Mesodermal cell (in vitro differentiated cells): Measurements from ENCODE around the gene GID8.
A peak's percentile ranks its signal among the peaks of the same experiment; 100 is the strongest.

Experiments used
- H3K27ac ChIP-seq: 2 replicates; pipeline ENCODE4 v1.7.0; 2013; ENCODE audit warnings: mild to moderate bottlenecking, low read depth, low read length, moderate library complexity; ENCODE audit not compliant: severe bottlenecking
- H3K36me3 ChIP-seq: 2 replicates; pipeline ENCODE4 v1.7.1; 2013; ENCODE audit warnings: mild to moderate bottlenecking, low read length, moderate library complexity; ENCODE audit not compliant: control insufficient read depth, insufficient read depth
- H3K4me1 ChIP-seq: one replicate; pipeline ENCODE4 v1.7.1; 2013; ENCODE audit warnings: mild to moderate bottlenecking, low read length; ENCODE audit not compliant: insufficient read depth, control insufficient read depth, poor library complexity, severe bottlenecking
- H3K4me3 ChIP-seq: 2 replicates; pipeline ENCODE4 v1.7.0; 2013; ENCODE audit warnings: low read length, control low read depth, mild to moderate bottlenecking; ENCODE audit not compliant: insufficient read depth, poor library complexity, severe bottlenecking; ENCODE audit errors: extremely low read depth
- H3K9me3 ChIP-seq: 2 replicates; pipeline ENCODE4 v1.7.1; 2013; ENCODE audit warnings: mild to moderate bottlenecking, low read length, moderate library complexity; ENCODE audit not compliant: control insufficient read depth
- WGBS, 2 experiments: methylation state at CpG; one replicate each; pipeline ENCODE4 v1.1.5; 2013; ENCODE audit warnings: missing lambda C conversion rate in 2 of 2; ENCODE audit not compliant: insufficient coverage in 2 of 2; 5-methylcytosine and 5-hydroxymethylcytosine counted together

The GID8 gene

DNA sequence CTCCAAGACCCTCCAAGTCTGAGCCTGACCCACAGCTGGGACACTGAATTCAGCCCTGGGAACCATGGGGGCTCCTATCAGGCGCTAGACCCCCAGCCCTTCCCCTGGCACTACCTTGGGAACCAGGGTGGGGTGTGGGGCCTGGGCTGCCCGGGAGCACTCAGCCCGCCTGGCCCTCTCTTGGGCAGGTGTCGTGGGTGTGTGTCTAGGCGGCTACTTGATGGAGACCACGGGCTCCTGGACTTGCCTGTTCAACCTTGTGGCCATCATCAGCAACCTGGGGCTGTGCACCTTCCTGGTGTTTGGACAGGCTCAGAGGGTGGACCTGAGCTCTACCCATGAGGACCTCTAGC lies 29.2 kb downstream of the GID8 start:
- H3K9me3 ChIP-seq, result no peaks in the 10 kb centered on the region
- WGBS, 2 experiments, result 89 to 92% methylated on average over 5 to 6 of the region's 6 CpGs
- H3K27ac ChIP-seq, result no peak overlapping the region
- H3K4me3 ChIP-seq, result no peak overlapping the region
- no peaks in the 10 kb centered on the region for H3K4me1 ChIP-seq
- no peaks in the 10 kb centered on the region for H3K36me3 ChIP-seq

DNA sequence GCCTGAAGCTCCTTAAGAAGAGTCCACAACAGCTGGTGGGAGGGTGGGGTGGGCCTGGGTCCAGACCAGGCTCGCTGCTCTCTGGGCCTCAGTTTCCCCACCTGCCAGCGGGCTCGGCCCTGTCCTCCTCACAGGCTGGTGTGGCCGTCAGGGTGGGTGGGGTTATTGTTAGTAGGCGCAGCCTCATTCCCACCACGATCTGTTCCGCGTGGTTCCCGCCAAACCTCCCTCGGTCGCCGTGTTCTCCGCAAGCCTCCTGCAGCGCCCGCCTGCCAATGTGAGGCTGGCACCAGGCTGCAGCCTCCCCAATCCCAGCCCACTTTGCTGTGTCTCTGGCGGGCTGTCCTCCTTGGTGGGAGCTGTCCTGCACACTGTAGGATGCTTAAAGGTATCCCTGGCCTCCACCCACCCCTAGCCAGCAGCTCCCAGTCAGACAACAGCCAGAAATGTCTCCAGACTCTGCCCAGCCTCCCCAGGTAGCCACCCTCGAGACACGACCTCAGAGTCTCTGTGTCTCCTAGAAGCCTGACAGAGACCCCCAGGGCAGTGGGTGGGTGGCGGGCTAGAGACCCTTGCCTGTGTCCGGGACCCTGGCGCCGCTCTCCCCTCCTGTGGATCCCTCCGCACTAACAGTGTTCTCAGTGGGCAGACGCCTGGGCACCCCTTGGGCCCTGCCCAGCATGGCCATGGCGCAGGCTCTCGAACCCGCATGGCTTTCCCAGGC lies 29.8 kb downstream of the GID8 start:
- Histone ChIP-seq H3K36me3 (no peaks in the 10 kb centered on the region), H3K9me3 (no peaks in the 10 kb centered on the region), H3K4me3 (no peak overlapping the region), H3K27ac (no peak overlapping the region), H3K4me1 (no peaks in the 10 kb centered on the region)
- 88 to 91% methylated on average over 23 to 27 of the region's 27 CpGs for WGBS, 2 experiments

- H3K27ac ChIP-seq, result no peak overlapping the region
- H3K4me3 ChIP-seq, result no peak overlapping the region
- H3K9me3 ChIP-seq, result no peaks in the 10 kb centered on the region
- H3K4me1 ChIP-seq, result no peaks in the 10 kb centered on the region
- no peaks in the 10 kb centered on the region for H3K36me3 ChIP-seq
- 76 to 91% methylated on average over 14 to 15 of the region's 21 CpGs for WGBS, 2 experiments
These were observed 30.6 kb downstream of the GID8 start for GRCh38 chr20:62968378-62969178.

GRCh38 chr20:62969179-62969760 lies 31.3 kb downstream of the GID8 start:
- 76 to 78% methylated on average over 14 to 16 of the region's 16 CpGs for WGBS, 2 experiments
- H3K36me3 ChIP-seq, result no peaks in the 10 kb centered on the region
- no peaks in the 10 kb centered on the region for H3K4me1 ChIP-seq

DNA sequence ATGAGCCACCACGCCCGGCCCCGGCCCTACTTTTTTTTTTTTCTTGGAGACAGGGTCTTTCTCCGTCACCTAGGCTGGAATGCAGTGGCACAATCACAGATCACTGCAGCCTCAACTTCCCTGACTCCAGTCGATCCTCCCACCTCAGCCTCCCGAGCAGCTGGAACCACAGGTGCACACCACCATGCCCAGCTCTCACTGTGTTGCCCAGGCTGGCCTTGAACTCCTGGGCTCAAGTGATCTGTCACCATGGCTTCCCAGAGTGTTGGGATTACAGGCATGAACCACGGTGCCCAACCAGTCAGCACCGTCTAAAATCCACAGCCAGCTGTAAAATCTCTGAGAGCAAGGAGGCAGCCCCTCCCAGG lies 32.0 kb downstream of the GID8 start:
- no peaks in the 10 kb centered on the region for H3K36me3 ChIP-seq
- 77 to 88% methylated on average over 5 to 8 of the region's 8 CpGs for WGBS, 2 experiments
- no peak overlapping the region for H3K27ac ChIP-seq
- H3K9me3 ChIP-seq, result no peaks in the 10 kb centered on the region
- no peaks in the 10 kb centered on the region for H3K4me1 ChIP-seq
- no peak overlapping the region for H3K4me3 ChIP-seq

More at GRCh38 chr20:62969179-62969760, 31.3 kb downstream of the GID8 start:
- Histone ChIP-seq H3K9me3 (no peaks in the 10 kb centered on the region), H3K27ac (no peak overlapping the region), H3K4me3 (no peak overlapping the region)

GRCh38 chr20:62970307-62971210 lies 32.6 kb downstream of the GID8 start:
- Histone ChIP-seq H3K9me3 (no peaks in the 10 kb centered on the region), H3K4me3 (no peak overlapping the region), H3K27ac (no peak overlapping the region), H3K4me1 (no peaks in the 10 kb centered on the region), H3K36me3 (no peaks in the 10 kb centered on the region)
- WGBS, 2 experiments, result 77 to 84% methylated on average over 19 to 30 of the region's 33 CpGs

DNA sequence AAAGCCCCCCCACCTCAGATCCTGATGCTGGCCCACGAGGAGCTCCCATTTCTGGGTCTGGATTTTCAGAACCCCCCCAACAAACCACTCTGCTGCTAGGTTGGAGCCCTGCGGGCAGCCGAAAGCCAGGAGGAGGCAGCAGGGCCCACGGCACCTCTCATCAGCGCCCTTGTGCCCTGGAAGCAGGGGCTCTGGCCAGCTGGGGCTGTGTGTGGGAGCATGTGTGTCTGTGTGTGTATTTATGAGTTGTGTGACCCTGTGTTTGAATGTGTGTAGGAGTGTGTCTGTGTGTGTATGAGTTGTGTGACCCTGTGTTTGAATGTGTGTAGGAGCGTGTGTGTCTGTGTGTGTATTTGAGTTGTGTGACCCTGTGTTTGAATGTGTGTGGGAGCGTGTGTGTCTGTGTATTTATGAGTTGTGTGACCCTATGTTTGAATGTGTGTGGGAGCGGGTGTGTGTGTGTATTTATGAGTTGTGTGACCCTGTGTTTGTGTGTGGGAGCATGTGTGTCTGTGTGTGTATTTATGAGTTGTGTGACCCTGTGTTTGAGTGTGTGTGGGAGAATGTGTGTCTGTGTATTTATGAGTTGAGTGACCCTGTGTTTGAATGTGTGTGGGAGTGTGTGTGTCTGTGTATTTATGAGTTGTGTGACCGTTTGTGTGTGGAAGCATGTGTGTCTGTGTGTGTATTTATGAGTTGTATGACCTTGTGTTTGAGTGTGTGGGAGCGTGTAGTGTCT lies 33.4 kb downstream of the GID8 start:
- Histone ChIP-seq H3K36me3 (no peaks in the 10 kb centered on the region), H3K9me3 (no peaks in the 10 kb centered on the region), H3K4me3 (no peak overlapping the region), H3K4me1 (no peaks in the 10 kb centered on the region), H3K27ac (no peak overlapping the region)
- WGBS, 2 experiments, result 72 to 75% methylated on average over 9 to 10 of the region's 10 CpGs

- peak overlapping the region; percentile 8 for H3K4me3 ChIP-seq
- no peaks in the 10 kb centered on the region for H3K4me1 ChIP-seq
- 6 to 7% methylated on average over 31 to 38 of the region's 38 CpGs for WGBS, 2 experiments
- H3K27ac ChIP-seq, result no peak overlapping the region
- H3K36me3 ChIP-seq, result no peaks in the 10 kb centered on the region
- H3K9me3 ChIP-seq, result no peaks in the 10 kb centered on the region
These were observed 34.2 kb downstream of the GID8 start for GRCh38 chr20:62971950-62972844.

DNA sequence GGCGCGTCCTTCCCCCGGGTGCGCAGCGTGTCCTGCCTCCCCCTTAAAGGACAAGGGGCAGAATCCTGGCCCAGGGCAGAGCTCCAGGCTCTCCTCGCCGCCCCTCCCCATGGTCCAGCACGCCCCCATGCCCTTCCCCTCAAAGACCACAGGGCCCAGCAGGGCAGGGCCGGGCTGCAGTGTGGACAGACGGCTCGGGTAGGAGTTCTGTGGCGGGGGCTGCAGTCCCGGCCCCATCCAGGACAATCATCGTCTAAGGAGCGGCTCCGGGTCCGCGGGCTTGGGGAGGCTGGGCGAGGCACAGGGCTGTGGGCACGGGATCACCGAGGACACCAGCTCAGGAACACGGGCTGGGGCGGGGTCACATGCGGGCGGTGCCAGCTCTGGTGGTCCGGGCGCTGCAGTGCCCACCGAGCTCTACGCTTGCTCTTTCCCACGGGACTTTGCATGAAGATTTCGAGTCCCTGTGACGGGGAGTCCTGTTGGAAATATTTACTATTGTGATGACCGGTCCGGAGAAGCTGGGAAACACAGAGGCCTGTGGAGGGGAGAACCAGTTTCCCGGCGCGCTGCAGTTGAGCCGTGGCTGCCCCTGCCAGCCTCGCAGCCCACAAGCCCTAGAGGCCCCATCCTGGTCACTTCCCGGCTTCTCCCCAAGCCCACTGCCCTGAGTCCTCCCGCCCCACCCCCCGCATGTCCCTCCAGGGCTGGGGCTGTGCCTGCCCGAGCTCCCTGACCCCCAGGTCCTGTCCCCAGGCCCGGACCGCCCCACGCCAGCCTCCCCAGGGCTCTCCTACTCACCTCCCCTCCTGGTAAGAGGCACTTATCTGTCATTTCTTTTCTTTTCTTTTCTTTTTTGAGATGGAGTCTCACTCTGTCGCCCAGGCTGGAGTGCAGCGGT lies 35.1 kb downstream of the GID8 start:
- H3K4me3 ChIP-seq, result no peak overlapping the region

More for the DNA sequence above, 35.1 kb downstream of the GID8 start:
- Histone ChIP-seq H3K27ac (no peak overlapping the region), H3K36me3 (no peaks in the 10 kb centered on the region), H3K4me1 (no peaks in the 10 kb centered on the region), H3K9me3 (no peaks in the 10 kb centered on the region)
- 9 to 13% methylated on average over 37 to 39 of the region's 48 CpGs for WGBS, 2 experiments
